GM19240 (cell line): ENCODE data around the gene AJUBA.
"Not testable (repeated sequence)": the region's sequence is repeated elsewhere in the genome, so short reads cannot be mapped to it uniquely, and the experiment has no call there.

ENCODE experiments used
- DNase-seq: peaks from one replicate; pipeline ENCODE4 v3.0.0; 2011; ENCODE audit warnings: low spot score; ENCODE audit not compliant: insufficient read length

The AJUBA gene

GRCh38 chr14:22951795-22952194, 30.6 kb downstream of the AJUBA start:
- DNase-seq = not testable (repeated sequence)

GRCh38 chr14:22945642-22946041, 36.7 kb downstream of the AJUBA start:
- no peak for DNase-seq

DNA sequence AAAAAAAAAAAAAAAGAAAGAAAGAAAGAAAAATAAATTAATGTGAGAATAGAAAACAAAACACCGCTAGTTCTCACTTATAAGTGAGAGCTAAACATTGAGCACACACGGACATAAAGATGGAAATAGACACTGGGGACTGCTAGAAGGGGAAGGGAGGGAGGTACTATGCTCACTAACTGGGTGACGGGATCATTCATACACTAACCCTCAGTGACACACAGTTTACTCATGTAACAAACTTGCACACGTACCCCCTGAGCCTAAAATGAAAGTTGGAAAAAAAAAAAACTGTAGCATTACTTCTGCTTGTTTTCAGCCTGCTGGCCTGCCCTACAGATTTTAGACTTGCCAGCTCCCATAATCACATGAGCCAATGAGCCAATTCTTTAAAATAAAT, 42.7 kb downstream of the AJUBA start:
- DNase-seq = no peak

- no peak for DNase-seq
These were observed 47.2 kb downstream of the AJUBA start for GRCh38 chr14:22935156-22935555.

DNA sequence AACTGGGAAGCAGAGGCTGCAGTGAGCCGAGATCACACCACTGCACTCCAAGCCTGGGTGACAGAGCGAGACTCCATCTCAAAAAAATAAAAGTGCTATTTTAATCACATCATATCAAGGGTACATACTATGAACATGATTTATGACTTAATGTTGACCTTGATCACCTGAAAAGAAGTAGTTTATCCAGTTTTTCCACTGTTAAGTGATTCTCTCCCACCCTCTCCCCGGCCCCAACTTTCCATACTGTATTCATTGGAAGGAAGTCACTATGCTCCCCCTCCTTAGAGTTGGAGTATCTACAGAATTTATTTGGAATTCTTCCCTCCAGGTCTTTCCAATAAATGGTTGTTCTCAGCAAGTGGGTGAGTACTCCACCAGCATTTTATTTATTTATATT, 50.2 kb downstream of the AJUBA start:
- DNase-seq = no peak

- DNase-seq = no peak
These were observed 52.4 kb downstream of the AJUBA start for GRCh38 chr14:22929961-22930364.

DNA sequence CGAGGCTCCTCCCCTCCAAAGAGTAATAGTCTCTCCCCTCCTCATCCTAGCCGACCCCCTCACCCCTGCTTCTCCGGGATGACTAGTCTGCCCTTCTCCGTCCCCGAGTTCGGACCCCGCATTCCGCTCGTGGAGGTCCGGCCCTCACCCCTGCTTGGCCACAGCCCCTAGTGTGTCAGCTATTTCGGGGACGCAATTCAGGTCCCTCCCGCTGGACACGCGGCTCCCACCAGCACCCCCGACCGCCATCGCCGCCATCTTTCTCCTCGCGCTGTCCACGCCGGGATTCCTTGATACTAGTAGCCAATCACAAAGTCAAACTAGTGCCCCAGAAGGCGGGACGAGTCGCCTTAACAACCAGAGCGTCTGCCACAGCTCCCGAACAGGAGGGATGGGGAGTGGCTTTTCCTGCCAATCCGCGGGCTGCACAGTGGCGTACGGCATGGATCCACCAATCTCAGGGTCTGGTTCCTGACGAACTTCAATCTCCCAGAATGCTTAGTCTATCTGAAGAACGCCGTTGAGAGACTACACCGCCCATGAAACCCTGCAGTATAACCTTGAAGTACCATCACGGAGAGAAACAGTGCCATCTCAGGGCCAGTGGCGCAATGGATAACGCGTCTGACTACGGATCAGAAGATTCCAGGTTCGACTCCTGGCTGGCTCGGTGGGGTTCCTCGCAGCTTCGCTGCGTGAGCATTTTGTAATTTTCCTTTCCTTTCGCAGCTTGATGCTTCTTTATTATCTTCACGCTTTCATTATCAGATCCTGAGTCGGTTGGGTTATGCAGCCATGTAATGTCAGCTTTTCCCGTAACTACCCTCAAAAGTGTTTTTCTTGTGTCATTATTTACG, 53.0 kb downstream of the AJUBA start, which contains the start of gene PRMT5:
Gene PRMT5, minus strand, starts transcription at position 273 of the 857 bp plus-strand sequence. Its CDS starts 15 bp downstream, at position 258.
- DNase-seq = peak; percentile 89

DNA sequence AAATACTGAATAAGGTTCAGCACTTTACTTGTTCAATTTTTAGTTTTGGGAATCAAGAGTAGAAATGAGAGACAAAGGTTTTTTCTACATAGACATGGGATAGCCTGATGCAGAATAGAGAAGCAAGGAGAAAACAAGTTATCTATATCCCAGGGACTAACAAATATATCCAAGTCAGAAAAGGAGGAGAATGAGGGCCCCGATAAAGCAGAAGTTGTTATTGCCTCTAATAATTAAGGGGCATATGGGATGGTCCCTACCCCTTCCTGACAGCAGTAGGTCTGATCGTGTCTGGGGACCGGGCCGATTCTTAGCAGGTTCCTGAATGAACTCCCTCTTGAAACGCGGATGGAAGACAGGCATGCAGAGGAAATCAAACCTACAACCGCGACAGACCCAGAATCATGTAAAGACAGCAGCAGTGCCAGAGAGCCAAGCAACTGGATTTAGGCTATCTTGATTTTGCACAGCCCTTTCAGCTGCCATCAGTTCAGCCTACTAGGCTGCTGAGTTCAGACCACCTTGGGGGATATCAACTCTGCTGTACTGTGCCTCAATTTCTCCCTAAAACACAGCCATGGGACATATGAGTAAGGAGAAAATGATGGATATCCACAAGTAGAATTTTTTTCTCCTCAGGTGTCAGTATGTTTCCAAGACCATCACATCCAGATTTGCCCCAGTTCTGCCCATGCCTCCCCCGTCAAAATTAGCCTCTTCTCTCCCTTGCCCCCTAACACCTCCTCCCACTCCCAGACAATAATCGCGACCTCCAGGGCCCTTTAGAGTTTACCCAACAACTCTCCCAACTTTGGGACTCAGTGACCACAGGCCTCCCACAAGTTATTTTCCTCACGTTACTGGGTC, 53.9 kb downstream of the AJUBA start:
- no peak for DNase-seq

DNA sequence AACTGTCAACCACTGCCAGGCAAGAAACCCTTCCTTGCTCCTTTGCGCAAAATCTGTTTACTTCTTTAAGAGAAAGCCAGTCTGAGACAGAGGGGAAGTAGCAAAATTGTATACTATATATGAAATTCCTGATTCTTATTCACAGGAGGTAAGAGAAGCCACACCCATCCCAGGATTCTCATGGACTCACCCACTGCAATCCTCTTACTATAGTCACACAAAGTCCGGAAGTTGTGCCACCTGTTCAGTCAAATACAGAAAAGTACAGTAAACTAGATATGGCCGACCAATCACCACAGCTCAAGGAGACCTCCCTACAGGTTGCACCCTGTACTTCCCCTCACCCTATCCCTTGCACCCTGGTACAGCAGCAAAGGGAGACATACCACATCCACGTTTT, 56.0 kb downstream of the AJUBA start:
- no peak for DNase-seq

DNA sequence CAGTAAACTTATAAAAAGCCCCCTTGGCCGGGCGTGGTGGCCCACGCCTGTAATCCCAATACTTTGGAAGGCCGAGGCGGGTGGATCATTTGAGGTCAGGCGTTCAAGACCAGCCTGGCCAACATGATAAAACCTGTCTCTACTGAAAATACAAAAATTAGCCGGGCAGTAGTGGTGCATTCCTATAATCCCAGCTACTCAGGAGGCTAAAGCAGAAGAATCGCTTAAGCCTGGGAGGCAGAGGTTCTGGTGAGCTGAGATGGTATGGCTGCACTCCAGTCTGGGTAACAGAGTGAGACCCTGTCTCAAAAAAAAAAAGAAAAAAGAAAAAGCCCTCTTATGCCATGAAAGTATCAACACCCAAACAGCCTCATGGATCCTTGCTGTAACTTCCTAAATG, 56.8 kb downstream of the AJUBA start:
- no peak for DNase-seq

DNA sequence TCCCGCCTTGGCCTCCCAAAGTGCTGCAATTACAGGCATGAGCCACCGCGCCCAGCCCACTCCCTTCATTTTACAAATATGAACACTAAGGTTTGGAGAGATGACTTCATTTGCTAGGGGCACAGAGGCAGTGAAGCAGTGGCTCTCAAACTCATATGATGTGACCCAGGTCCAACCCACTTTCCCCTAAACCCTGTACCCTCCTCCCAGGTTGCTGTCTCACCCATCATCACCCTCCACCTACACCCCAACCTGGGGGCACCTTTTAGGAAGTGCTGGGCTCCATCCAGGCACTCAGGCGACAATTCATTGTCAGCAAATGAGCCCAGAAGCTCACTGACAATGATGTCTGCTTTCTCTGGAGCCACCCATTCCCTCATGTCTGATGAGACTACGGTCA, 58.6 kb downstream of the AJUBA start:
- no peak for DNase-seq

DNA sequence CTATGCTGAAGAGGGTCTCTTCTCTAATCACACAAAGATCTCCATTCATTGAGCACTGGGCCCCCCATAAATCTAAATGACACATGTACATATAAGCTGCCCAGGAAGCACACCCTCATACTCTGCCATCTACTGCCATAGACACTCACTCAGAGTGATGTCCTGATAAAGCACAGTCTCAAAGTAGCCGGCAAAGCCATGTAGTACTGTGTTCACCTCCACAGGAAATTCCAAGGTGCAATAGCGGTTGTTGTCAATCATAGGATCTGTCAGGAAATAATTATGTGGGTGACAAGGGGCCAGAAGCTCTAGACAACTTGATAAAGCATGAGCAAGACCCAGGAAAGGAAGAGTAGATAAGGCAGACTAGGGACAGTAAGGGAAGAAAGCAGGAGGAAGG, 60.1 kb downstream of the AJUBA start:
- no peak for DNase-seq
